ENCODE results near the gene SDK2. TPM values are rescaled to one million over a fixed set of nuclear protein-coding genes. Genes with fewer than 3 reads are reported as not detected.
A peak's percentile ranks its signal among the peaks of the same experiment; 100 is the strongest.

SDK2 gene
- total RNA-seq, 1 experiment from 2014 or later, result 0.67 TPM

GRCh38 chr17:73389411-73389810, 254.8 kb downstream of the SDK2 start:
- no TSS peak for BruUV-seq (replicated peaks)
- POLR2A ChIA-PET (ENCODE audit: low non-redundant PET), result no interaction called here
- intact Hi-C loops (cut with micrococcal nuclease; ENCODE audit: unreplicated experiment), result no loop called here
- H3K4me1 ChIP-seq (ENCODE audit: insufficient read depth, low read length, poor library complexity, severe bottlenecking), result no peaks in the 10 kb centered on the region
- TF ChIP-seq EZH2 (IDR thresholded peaks at IDR 0.05; ENCODE audit: borderline replicate concordance, low read depth, low read length, poor library complexity, severe bottlenecking) (no peak), CTCF (conservative IDR thresholded peaks at IDR 0.05; ENCODE audit: low read depth, low read length) (no peak)
- CTCF ChIA-PET, result no interaction called here
- H3K27me3 ChIP-seq (replicated peaks; ENCODE audit: insufficient read depth, low read depth, low read length, poor library complexity), result no peaks in the 10 kb centered on the region
- H3K4me3 ChIP-seq (ENCODE audit: low read depth, low read length, poor library complexity, severe bottlenecking), result no peak overlapping the region
- no peaks in the 10 kb centered on the region for H3K36me3 ChIP-seq (ENCODE audit: insufficient read depth, low read length, poor library complexity, severe bottlenecking)
- DNase-seq (ENCODE audit: low spot score), result no peak
- H3K9me3 ChIP-seq (ENCODE audit: low read depth, low read length, poor library complexity, severe bottlenecking), result no peaks in the 10 kb centered on the region
- no peak overlapping the region for H3K27ac ChIP-seq (ENCODE audit: low read depth, low read length, poor library complexity, severe bottlenecking)

GRCh38 chr17:73388578-73388905, 255.7 kb downstream of the SDK2 start:
- TF ChIP-seq EZH2 (IDR thresholded peaks at IDR 0.05; ENCODE audit: borderline replicate concordance, low read depth, low read length, poor library complexity, severe bottlenecking) (no peak), CTCF (conservative IDR thresholded peaks at IDR 0.05; ENCODE audit: low read depth, low read length) (no peak)
- no peaks in the 10 kb centered on the region for H3K27me3 ChIP-seq (replicated peaks; ENCODE audit: insufficient read depth, low read depth, low read length, poor library complexity)
- no peaks in the 10 kb centered on the region for H3K4me1 ChIP-seq (ENCODE audit: insufficient read depth, low read length, poor library complexity, severe bottlenecking)
- H3K9me3 ChIP-seq (ENCODE audit: low read depth, low read length, poor library complexity, severe bottlenecking), result no peaks in the 10 kb centered on the region
- POLR2A ChIA-PET (ENCODE audit: low non-redundant PET), result no interaction called here
- intact Hi-C loops (cut with micrococcal nuclease; ENCODE audit: unreplicated experiment), result no loop called here
- DNase-seq (ENCODE audit: low spot score), result no peak
- H3K36me3 ChIP-seq (ENCODE audit: insufficient read depth, low read length, poor library complexity, severe bottlenecking), result no peaks in the 10 kb centered on the region
- BruUV-seq (replicated peaks), result no TSS peak
- CTCF ChIA-PET, result no interaction called here
- H3K4me3 ChIP-seq (ENCODE audit: low read depth, low read length, poor library complexity, severe bottlenecking), result no peak overlapping the region
- H3K27ac ChIP-seq (ENCODE audit: low read depth, low read length, poor library complexity, severe bottlenecking), result no peak overlapping the region

GRCh38 chr17:73387746-73388577, 256.3 kb downstream of the SDK2 start:
- intact Hi-C loops (cut with micrococcal nuclease; ENCODE audit: unreplicated experiment), result no loop called here
- peak; percentile 27 for DNase-seq (ENCODE audit: low spot score)
- H3K27me3 ChIP-seq (replicated peaks; ENCODE audit: insufficient read depth, low read depth, low read length, poor library complexity), result no peaks in the 10 kb centered on the region
- no peaks in the 10 kb centered on the region for H3K36me3 ChIP-seq (ENCODE audit: insufficient read depth, low read length, poor library complexity, severe bottlenecking)
- POLR2A ChIA-PET (ENCODE audit: low non-redundant PET), result interaction anchor here (0.5 kb wide), 1 partner anchor 267 kb away, joined by 4 read pairs; no protein-coding TSS in a partner anchor
- H3K9me3 ChIP-seq (ENCODE audit: low read depth, low read length, poor library complexity, severe bottlenecking), result no peaks in the 10 kb centered on the region
- H3K27ac ChIP-seq (ENCODE audit: low read depth, low read length, poor library complexity, severe bottlenecking), result no peak overlapping the region
- no peak for TF ChIP-seq EZH2 (IDR thresholded peaks at IDR 0.05; ENCODE audit: borderline replicate concordance, low read depth, low read length, poor library complexity, severe bottlenecking)
- TF ChIP-seq CTCF (conservative IDR thresholded peaks at IDR 0.05; ENCODE audit: low read depth, low read length), result no peak
- H3K4me3 ChIP-seq (ENCODE audit: low read depth, low read length, poor library complexity, severe bottlenecking), result no peak overlapping the region
- CTCF ChIA-PET, result interaction anchor here (0.9 kb wide), 1 partner anchor 18 kb away, joined by 3 read pairs; no protein-coding TSS in a partner anchor
- no peaks in the 10 kb centered on the region for H3K4me1 ChIP-seq (ENCODE audit: insufficient read depth, low read length, poor library complexity, severe bottlenecking)
- no TSS peak for BruUV-seq (replicated peaks)
